Measurements from ENCODE around the gene TESMIN.

TESMIN gene

DNA sequence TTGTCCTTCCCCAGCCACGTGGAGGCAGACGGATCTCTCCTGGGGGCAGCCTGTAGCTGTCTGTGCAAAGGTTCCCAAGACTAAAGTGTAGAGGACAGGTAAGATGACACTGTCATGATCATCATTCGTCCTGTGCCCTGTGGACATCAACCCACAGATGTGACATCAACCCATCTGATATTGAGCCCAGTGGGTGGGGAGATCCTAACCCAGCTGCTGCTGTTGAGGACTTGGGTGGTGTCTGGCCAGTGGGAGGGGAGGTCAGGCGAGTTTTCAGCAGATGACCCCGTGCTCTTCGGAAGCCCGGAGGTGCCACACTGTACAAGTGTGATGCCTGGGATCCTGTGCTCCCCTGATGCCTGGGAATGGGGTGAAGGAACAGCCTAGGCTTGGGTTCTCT is 68.2 kb downstream of the TESMIN start:
- H3K27me3 ChIP-seq (ENCODE audit: control insufficient read depth, insufficient read depth, low read length), result peaks cover 40% of the 10 kb centered on the region
- no peak overlapping the region for H3K4me3 ChIP-seq (ENCODE audit: low read depth, low read length)
- H3K4me1 ChIP-seq (ENCODE audit: control insufficient read depth, insufficient read depth, low read length), result peaks cover 7% of the 10 kb centered on the region
- no peaks in the 10 kb centered on the region for H3K9me3 ChIP-seq (ENCODE audit: control insufficient read depth, insufficient read depth, low read length)
- no peak overlapping the region for H3K9ac ChIP-seq (ENCODE audit: low read depth, low read length)
- H3K36me3 ChIP-seq (ENCODE audit: control insufficient read depth, insufficient read depth, low read length), result peaks cover 19% of the 10 kb centered on the region
- H3K27ac ChIP-seq (ENCODE audit: low read depth, low read length), result no peak overlapping the region

DNA sequence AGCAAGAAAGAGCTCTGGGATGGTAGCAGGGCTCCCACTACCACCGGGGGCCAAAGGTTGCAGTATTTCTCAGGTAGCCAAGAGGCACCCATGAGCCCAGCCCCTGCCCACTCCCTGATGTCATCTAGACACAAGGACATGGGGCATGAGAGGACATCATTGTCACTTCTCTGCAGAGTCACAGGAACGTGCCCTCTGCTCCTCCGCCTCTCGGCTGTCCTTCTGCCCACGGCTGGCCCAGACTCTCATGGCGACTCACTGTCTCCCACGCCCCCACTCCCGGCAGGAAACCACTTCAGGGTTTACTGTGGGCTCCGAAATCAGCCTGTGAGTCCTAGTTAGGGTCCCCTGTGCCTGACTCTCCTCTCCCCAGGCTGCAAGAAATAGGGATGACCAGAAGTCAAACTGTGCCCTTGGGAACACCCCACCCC is 68.8 kb downstream of the TESMIN start:
- Histone ChIP-seq H3K27me3 (ENCODE audit: control insufficient read depth, insufficient read depth, low read length) (peaks cover 40% of the 10 kb centered on the region), H3K27ac (ENCODE audit: low read depth, low read length) (no peak overlapping the region), H3K4me1 (ENCODE audit: control insufficient read depth, insufficient read depth, low read length) (peaks cover 7% of the 10 kb centered on the region), H3K36me3 (ENCODE audit: control insufficient read depth, insufficient read depth, low read length) (peaks cover 13% of the 10 kb centered on the region), H3K4me3 (ENCODE audit: low read depth, low read length) (no peak overlapping the region), H3K9me3 (ENCODE audit: control insufficient read depth, insufficient read depth, low read length) (no peaks in the 10 kb centered on the region), H3K9ac (ENCODE audit: low read depth, low read length) (no peak overlapping the region)

DNA sequence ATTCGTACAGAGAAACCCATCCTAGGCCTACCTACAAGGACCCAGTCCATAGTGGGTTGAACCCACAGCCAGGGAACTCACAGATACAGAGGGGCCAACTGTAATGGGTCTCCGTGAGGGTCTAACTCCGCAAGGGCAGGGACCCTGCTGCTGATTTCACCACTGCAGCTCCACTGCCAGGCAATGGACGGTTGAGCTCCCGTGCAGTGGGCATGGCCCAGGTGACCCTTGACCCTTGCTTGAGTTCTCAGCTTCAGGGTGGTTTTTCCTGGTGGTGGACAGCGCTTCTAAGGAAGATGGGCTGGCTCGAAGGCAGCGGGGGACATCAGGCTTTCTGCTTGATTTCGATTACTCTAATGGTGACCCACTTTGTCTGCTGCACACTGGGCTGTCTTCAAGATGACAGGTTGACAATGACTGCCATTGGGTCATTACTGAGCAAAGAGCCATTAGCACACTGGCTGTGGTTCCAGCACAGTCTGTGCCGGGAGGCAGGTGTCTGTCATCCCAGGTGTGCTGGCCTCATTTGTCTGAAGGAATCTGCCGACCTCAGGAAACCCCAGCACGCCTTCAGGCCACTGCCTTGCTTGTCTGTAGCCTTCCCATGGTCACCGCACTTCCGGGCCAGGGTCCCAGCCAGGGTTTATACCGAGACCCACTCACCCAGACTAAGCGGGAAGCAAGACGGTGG is 70.6 kb downstream of the TESMIN start:
- H3K27me3 ChIP-seq (ENCODE audit: control insufficient read depth, insufficient read depth, low read length), result peaks cover 36% of the 10 kb centered on the region
- H3K4me3 ChIP-seq (ENCODE audit: low read depth, low read length), result no peak overlapping the region
- no peaks in the 10 kb centered on the region for H3K9me3 ChIP-seq (ENCODE audit: control insufficient read depth, insufficient read depth, low read length)
- H3K36me3 ChIP-seq (ENCODE audit: control insufficient read depth, insufficient read depth, low read length), result no peaks in the 10 kb centered on the region
- H3K9ac ChIP-seq (ENCODE audit: low read depth, low read length), result no peak overlapping the region
- no peak overlapping the region for H3K27ac ChIP-seq (ENCODE audit: low read depth, low read length)
- peaks cover 6% of the 10 kb centered on the region for H3K4me1 ChIP-seq (ENCODE audit: control insufficient read depth, insufficient read depth, low read length)

DNA sequence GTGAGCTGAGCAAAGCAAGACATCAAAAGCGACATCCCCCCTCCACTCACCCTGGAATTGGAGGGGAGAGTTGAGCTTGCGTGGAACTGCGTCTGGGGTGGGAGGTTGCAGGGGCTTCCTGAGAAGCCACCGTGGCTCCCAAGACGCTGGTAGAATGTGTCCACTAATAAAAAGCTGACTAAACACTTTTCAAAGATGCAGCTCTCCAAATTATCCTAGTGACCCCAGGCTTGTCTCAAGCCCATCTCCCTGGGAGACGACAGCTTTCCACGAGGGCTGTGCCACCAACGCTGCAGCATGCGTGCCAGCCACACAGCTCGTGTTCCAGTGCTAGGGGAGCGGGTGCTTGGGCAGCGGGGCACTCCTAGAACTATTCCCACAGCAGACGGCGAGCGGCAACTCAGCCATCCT is 73.3 kb downstream of the TESMIN start:
- H3K36me3 ChIP-seq (ENCODE audit: control insufficient read depth, insufficient read depth, low read length), result no peaks in the 10 kb centered on the region
- peak overlapping the region; percentile 54 for H3K27ac ChIP-seq (ENCODE audit: low read depth, low read length)
- no peaks in the 10 kb centered on the region for H3K9me3 ChIP-seq (ENCODE audit: control insufficient read depth, insufficient read depth, low read length)
- no peak overlapping the region for H3K4me3 ChIP-seq (ENCODE audit: low read depth, low read length)
- peaks cover 10% of the 10 kb centered on the region for H3K27me3 ChIP-seq (ENCODE audit: control insufficient read depth, insufficient read depth, low read length)
- H3K9ac ChIP-seq (ENCODE audit: low read depth, low read length), result no peak overlapping the region
- no peaks in the 10 kb centered on the region for H3K4me1 ChIP-seq (ENCODE audit: control insufficient read depth, insufficient read depth, low read length)

DNA sequence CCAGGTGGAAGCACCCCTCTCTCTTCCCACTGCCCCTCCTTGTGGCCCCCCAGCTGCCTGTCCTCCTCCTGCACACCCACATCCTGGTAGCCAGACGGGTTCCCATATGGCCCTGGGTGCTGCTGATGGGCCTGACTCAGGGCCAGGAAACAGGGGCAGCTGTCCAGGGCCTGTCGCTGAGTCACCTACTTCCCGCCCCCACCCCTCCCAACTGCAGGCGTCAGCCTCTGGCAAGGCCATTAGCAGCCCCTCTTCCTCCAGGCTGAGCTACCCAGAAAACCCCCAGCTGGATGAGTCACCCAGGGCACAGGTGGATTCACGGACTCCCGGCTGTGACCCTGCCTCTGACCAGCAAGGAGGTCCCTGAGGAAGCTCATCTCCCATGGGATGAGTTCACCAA is 73.9 kb downstream of the TESMIN start:
- no peak overlapping the region for H3K9ac ChIP-seq (ENCODE audit: low read depth, low read length)
- H3K9me3 ChIP-seq (ENCODE audit: control insufficient read depth, insufficient read depth, low read length), result no peaks in the 10 kb centered on the region
- H3K27ac ChIP-seq (ENCODE audit: low read depth, low read length), result no peak overlapping the region
- no peaks in the 10 kb centered on the region for H3K36me3 ChIP-seq (ENCODE audit: control insufficient read depth, insufficient read depth, low read length)
- peaks cover 5% of the 10 kb centered on the region; the same call in 1 of the 2 replicates for H3K27me3 ChIP-seq (ENCODE audit: control insufficient read depth, insufficient read depth, low read length)
- H3K4me3 ChIP-seq (ENCODE audit: low read depth, low read length), result no peak overlapping the region
- no peaks in the 10 kb centered on the region for H3K4me1 ChIP-seq (ENCODE audit: control insufficient read depth, insufficient read depth, low read length)

DNA sequence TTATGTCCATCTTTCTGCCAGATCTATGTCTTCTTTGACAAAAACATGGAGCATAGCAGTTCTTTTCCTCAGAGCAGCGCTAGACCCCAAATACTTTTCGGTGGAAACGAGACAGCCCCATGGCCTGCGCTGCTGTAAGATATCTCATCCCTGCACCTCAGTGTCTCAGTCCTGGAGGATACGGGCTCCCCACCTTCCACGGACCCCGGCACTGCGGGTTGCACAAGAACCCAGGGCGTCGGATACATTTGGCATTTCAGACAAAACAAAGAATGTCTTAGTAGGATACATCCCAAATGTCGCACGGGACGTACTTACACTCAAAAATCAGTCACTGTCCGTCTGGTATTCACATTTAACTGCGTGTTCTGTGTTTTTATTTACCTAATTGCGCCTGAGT is 76.9 kb downstream of the TESMIN start:
- no peaks in the 10 kb centered on the region for H3K36me3 ChIP-seq (ENCODE audit: control insufficient read depth, insufficient read depth, low read length)
- no peak overlapping the region for H3K9ac ChIP-seq (ENCODE audit: low read depth, low read length)
- H3K9me3 ChIP-seq (ENCODE audit: control insufficient read depth, insufficient read depth, low read length), result no peaks in the 10 kb centered on the region
- no peaks in the 10 kb centered on the region for H3K27me3 ChIP-seq (ENCODE audit: control insufficient read depth, insufficient read depth, low read length)
- H3K4me1 ChIP-seq (ENCODE audit: control insufficient read depth, insufficient read depth, low read length), result no peaks in the 10 kb centered on the region
- H3K4me3 ChIP-seq (ENCODE audit: low read depth, low read length), result no peak overlapping the region
- no peak overlapping the region for H3K27ac ChIP-seq (ENCODE audit: low read depth, low read length)

DNA sequence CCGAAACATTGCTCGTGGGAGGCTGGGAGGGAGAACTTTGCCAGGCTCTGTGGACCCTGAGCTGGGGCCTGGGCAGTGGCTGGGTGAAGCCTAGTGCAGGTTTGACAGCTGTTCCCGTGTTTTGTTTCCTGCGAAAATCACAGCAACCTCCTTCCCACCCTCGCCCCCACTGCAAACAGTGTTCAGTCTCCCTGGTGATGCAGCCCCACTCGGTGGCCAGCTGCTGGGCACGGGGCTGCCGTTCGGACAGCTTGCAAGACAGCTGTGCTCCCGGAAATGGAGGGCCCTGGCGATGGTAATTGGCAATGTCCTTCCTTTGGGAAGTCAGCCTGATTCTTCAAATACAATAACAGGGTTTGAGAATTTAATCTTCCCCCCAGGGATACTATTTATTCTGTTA is 77.3 kb downstream of the TESMIN start:
- H3K9me3 ChIP-seq (ENCODE audit: control insufficient read depth, insufficient read depth, low read length), result no peaks in the 10 kb centered on the region
- H3K9ac ChIP-seq (ENCODE audit: low read depth, low read length), result no peak overlapping the region

DNA sequence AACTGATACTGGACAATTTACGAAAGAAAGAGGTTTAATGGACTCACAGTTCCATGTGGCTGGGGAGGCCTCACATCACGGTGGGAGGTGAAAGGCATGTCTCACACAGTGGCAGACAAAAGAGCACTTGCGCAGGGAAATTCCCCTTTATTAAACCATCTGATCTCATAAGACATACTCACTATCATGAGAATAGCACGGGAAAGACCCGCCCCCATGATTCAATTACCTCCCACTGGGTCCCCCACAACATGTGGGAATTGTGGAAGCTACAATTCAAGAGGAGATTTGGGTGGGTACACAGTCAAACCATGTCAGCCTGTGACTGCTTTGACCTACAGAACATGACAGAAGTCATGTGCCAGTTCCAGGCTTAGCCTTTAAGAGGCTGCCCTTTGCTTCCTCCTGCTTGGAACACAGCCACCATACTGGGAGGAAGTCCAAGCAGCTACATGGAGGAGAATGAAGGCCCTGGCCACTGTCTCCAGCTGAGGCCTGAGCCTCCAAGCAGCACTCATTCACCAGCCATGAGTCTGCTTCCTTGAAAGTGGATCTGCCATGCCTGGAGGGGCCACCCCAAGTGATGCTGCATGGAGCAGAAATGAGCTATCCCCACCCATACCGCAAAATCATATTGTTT is 77.9 kb downstream of the TESMIN start:
- no peak overlapping the region for H3K9ac ChIP-seq (ENCODE audit: low read depth, low read length)
- no peaks in the 10 kb centered on the region for H3K4me1 ChIP-seq (ENCODE audit: control insufficient read depth, insufficient read depth, low read length)
- H3K27me3 ChIP-seq (ENCODE audit: control insufficient read depth, insufficient read depth, low read length), result no peaks in the 10 kb centered on the region
- H3K9me3 ChIP-seq (ENCODE audit: control insufficient read depth, insufficient read depth, low read length), result no peaks in the 10 kb centered on the region
- no peaks in the 10 kb centered on the region for H3K36me3 ChIP-seq (ENCODE audit: control insufficient read depth, insufficient read depth, low read length)
- no peak overlapping the region for H3K4me3 ChIP-seq (ENCODE audit: low read depth, low read length)
- H3K27ac ChIP-seq (ENCODE audit: low read depth, low read length), result peak overlapping the region; percentile 12

More for the DNA sequence above, 77.3 kb downstream of the TESMIN start:
- Histone ChIP-seq H3K4me1 (ENCODE audit: control insufficient read depth, insufficient read depth, low read length) (no peaks in the 10 kb centered on the region), H3K36me3 (ENCODE audit: control insufficient read depth, insufficient read depth, low read length) (no peaks in the 10 kb centered on the region), H3K27ac (ENCODE audit: low read depth, low read length) (no peak overlapping the region), H3K27me3 (ENCODE audit: control insufficient read depth, insufficient read depth, low read length) (no peaks in the 10 kb centered on the region), H3K4me3 (ENCODE audit: low read depth, low read length) (no peak overlapping the region)

DNA sequence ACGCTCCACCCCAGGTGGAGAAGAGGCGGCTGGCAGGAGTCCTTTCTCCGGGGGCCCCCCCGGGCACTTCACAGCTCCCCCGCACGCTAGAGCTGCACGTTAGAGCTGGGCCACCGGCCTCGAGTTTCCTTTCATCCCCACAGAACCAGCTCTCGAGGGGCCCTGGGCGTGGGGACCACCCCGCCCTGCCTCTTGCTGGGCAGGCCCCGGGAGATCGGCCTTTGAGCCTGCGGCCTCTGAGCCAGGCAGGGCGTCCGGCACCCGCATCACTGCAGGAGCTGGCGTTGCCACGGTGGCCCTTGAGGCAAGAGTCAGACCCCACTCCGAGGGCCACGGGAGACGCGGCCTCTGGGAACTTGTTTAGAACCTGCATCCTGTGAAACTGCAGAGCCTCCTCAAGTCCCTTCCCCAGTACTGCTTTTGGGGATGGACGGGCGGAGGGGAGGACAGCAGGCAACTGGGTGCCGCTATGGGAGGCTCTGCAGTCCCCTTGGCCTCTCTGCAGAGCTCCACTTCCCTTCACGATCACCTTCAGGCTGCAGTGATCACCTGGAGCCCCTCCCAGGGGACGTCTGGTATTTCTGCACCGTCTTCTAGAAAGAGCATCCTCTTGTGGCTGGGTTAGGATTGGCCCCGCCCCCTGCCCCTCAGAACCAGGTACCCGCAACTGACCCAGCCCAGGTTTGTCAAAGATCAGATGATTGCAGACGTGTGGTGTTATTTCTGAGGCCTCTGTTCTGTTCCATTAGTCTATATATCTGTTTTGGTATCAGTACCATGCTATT is 80.9 kb downstream of the TESMIN start:
- Histone ChIP-seq H3K27ac (ENCODE audit: low read depth, low read length) (no peak overlapping the region), H3K9me3 (ENCODE audit: control insufficient read depth, insufficient read depth, low read length) (no peaks in the 10 kb centered on the region), H3K9ac (ENCODE audit: low read depth, low read length) (no peak overlapping the region), H3K27me3 (ENCODE audit: control insufficient read depth, insufficient read depth, low read length) (no peaks in the 10 kb centered on the region), H3K4me3 (ENCODE audit: low read depth, low read length) (no peak overlapping the region), H3K4me1 (ENCODE audit: control insufficient read depth, insufficient read depth, low read length) (no peaks in the 10 kb centered on the region), H3K36me3 (ENCODE audit: control insufficient read depth, insufficient read depth, low read length) (no peaks in the 10 kb centered on the region)

DNA sequence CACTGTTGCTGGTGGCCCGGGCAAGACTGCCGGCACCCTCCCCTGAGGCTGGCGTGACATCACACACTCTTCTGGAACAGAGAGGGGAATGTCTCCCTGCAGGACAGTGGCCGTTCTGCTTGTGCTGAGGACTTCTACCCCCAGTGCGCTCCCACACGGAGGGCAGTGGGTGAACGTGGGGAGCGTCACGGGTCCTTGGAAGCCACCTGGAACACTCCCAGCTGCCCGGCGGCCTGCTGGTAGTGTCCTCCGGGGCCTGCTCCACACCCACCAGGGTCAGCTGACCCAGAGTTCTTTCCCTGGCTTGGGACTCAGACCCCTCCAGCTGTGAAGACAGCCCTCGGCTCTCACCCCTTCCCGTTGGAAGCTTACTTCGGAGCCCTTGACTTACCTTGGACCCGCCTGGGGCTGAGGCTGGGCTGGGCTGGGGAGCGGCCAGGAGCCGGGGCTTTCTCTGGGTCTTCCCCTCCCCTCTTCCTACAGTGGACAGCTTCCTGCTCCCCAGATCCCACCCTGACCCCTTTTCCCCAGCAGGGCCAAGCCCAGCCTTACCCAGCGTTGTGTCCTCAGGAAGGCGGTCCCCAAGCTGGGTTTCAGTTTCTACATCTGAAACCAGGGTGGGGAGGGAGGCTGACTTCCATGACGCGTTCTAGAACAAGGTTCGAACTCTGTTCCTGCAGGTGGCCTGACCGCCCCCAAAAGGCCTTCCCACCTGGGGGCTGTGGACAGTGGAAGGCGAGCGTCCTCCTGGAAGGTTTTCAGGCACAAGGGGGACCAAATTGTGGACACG is 81.8 kb downstream of the TESMIN start:
- Histone ChIP-seq H3K27me3 (ENCODE audit: control insufficient read depth, insufficient read depth, low read length) (no peaks in the 10 kb centered on the region), H3K4me1 (ENCODE audit: control insufficient read depth, insufficient read depth, low read length) (no peaks in the 10 kb centered on the region), H3K9me3 (ENCODE audit: control insufficient read depth, insufficient read depth, low read length) (no peaks in the 10 kb centered on the region), H3K9ac (ENCODE audit: low read depth, low read length) (no peak overlapping the region), H3K27ac (ENCODE audit: low read depth, low read length) (no peak overlapping the region), H3K4me3 (ENCODE audit: low read depth, low read length) (no peak overlapping the region), H3K36me3 (ENCODE audit: control insufficient read depth, insufficient read depth, low read length) (no peaks in the 10 kb centered on the region)

Data from HUES48 (cell line).